HG02678 (cell line): ENCODE data around the gene PI4KA.
A peak's percentile ranks its signal among the peaks of the same experiment; 100 is the strongest.
"Not testable (repeated sequence)": the region's sequence is repeated elsewhere in the genome, so short reads cannot be mapped to it uniquely, and the experiment has no call there.

Experiments
- ATAC-seq: cut with Tn5 transposase; IDR thresholded peaks from one replicate; pipeline ENCODE4 v1.9.1; 2021; ENCODE audit warnings: mild to moderate bottlenecking, moderate library complexity; ENCODE audit not compliant: unreplicated experiment

The PI4KA gene

GRCh38 chr22:20858615-20859416, at the start of gene PI4KA, which contains the start of gene SNAP29:
Gene PI4KA (minus strand): TSS chr22:20858811. CDS start chr22:20858725, 86 bp downstream.
Gene SNAP29 (plus strand): TSS chr22:20859007. CDS start chr22:20859111, 104 bp downstream.
- ATAC-seq = peak; percentile 92

GRCh38 chr22:20906387-20906767, 47.8 kb upstream of the PI4KA start:
- ATAC-seq = no peak

- no peak for ATAC-seq
These were observed 47.1 kb upstream of the PI4KA start for GRCh38 chr22:20905415-20906386.

- ATAC-seq = no peak
These were observed 46.4 kb upstream of the PI4KA start for GRCh38 chr22:20904980-20905355.

GRCh38 chr22:20904008-20904979, 45.7 kb upstream of the PI4KA start:
- ATAC-seq = no peak

GRCh38 chr22:20903093-20903492, 44.5 kb upstream of the PI4KA start:
- no peak for ATAC-seq

- ATAC-seq = not testable (repeated sequence)
These were observed 42.8 kb upstream of the PI4KA start for GRCh38 chr22:20901093-20902033.

GRCh38 chr22:20899827-20900423, 41.3 kb upstream of the PI4KA start:
- ATAC-seq = no peak

GRCh38 chr22:20897737-20898136, 39.1 kb upstream of the PI4KA start:
- ATAC-seq = not testable (repeated sequence)

- ATAC-seq = no peak
These were observed 32.4 kb upstream of the PI4KA start for GRCh38 chr22:20890975-20891374.

GRCh38 chr22:20889904-20890540, 31.4 kb upstream of the PI4KA start:
- ATAC-seq = no peak

- ATAC-seq = no peak
These were observed 30.6 kb upstream of the PI4KA start for GRCh38 chr22:20889025-20889704.

- no peak for ATAC-seq
These were observed 28.8 kb upstream of the PI4KA start for GRCh38 chr22:20887375-20887774.

- no peak for ATAC-seq
These were observed 27.1 kb upstream of the PI4KA start for GRCh38 chr22:20885557-20886323.

- no peak for ATAC-seq
These were observed 26.5 kb upstream of the PI4KA start for GRCh38 chr22:20885017-20885556.

GRCh38 chr22:20884454-20884853, 25.8 kb upstream of the PI4KA start:
- no peak for ATAC-seq

GRCh38 chr22:20882855-20883254, 24.2 kb upstream of the PI4KA start:
- ATAC-seq = no peak
